Duodenal mucosa (tissue), 2 donors: ENCODE data around the gene NACC2.
"Not testable (repeated sequence)": the region's sequence is repeated elsewhere in the genome, so short reads cannot be mapped to it uniquely, and the experiment has no call there.

ENCODE experiments used
- H3K27ac ChIP-seq: one replicate; pipeline ENCODE4 v1.7.0; 2013; ENCODE audit warnings: low read depth, low read length
- H3K27me3 ChIP-seq, 2 donors: one replicate each; pipeline ENCODE4 v1.7.0; 2013; ENCODE audit warnings: low read length in 2 of 2, control low read depth in 1 of 2; ENCODE audit not compliant: insufficient read depth in 2 of 2, control insufficient read depth in 1 of 2
- H3K36me3 ChIP-seq, 2 donors: one replicate each; pipeline ENCODE4 v1.7.0; 2013; ENCODE audit warnings: low read length in 2 of 2, control low read depth in 1 of 2; ENCODE audit not compliant: insufficient read depth in 2 of 2, control insufficient read depth in 1 of 2
- H3K4me1 ChIP-seq, 2 donors: one replicate each; pipeline ENCODE4 v1.7.0; 2013; ENCODE audit warnings: low read length in 2 of 2, control low read depth in 1 of 2; ENCODE audit not compliant: insufficient read depth in 2 of 2, control insufficient read depth in 1 of 2
- H3K4me3 ChIP-seq, 2 donors: one replicate each; pipeline ENCODE4 v1.7.0; 2013; ENCODE audit warnings: low read length in 2 of 2, low read depth in 1 of 2
- H3K9ac ChIP-seq, 2 donors: one replicate each; pipeline ENCODE4 v1.7.0; 2013; ENCODE audit warnings: low read length in 2 of 2, low read depth in 1 of 2
- H3K9me3 ChIP-seq, 2 donors: one replicate each; pipeline ENCODE4 v1.7.0; 2013; ENCODE audit warnings: low read length in 2 of 2, control low read depth in 1 of 2; ENCODE audit not compliant: control insufficient read depth in 1 of 2

The NACC2 gene

GRCh38 chr9:136062657-136063439, 32.2 kb downstream of the NACC2 start:
- Histone ChIP-seq H3K4me3 (no peak overlapping the region), H3K9me3 (no peaks in the 10 kb centered on the region), H3K36me3 (peaks cover 0 to 6% of the 10 kb centered on the region in 2 donors), H3K27ac (no peak overlapping the region), H3K9ac (no peak overlapping the region), H3K4me1 (peaks cover 13% of the 10 kb centered on the region in 2 donors), H3K27me3 (no peaks in the 10 kb centered on the region)

- not testable (repeated sequence) for H3K9me3 ChIP-seq, H3K36me3 ChIP-seq, H3K27me3 ChIP-seq, H3K27ac ChIP-seq, H3K9ac ChIP-seq, H3K4me3 ChIP-seq
- H3K4me1 ChIP-seq, result peaks cover 13% of the 10 kb centered on the region in 2 donors
Observed at GRCh38 chr9:136061916-136062315, 33.2 kb downstream of the NACC2 start.

GRCh38 chr9:136061405-136061804, 33.7 kb downstream of the NACC2 start:
- Histone ChIP-seq H3K4me1 (peaks cover 13% of the 10 kb centered on the region in 2 donors), H3K9me3 (no peaks in the 10 kb centered on the region)

GRCh38 chr9:136060671-136061371, 34.3 kb downstream of the NACC2 start:
- H3K27me3 ChIP-seq, result no peaks in the 10 kb centered on the region
- no peak overlapping the region for H3K9ac ChIP-seq
- no peak overlapping the region for H3K4me3 ChIP-seq
- H3K27ac ChIP-seq, result no peak overlapping the region
- H3K36me3 ChIP-seq, result peaks cover 0 to 6% of the 10 kb centered on the region in 2 donors
- peaks cover 13% of the 10 kb centered on the region in 2 donors for H3K4me1 ChIP-seq
- no peaks in the 10 kb centered on the region for H3K9me3 ChIP-seq

More at GRCh38 chr9:136061405-136061804, 33.7 kb downstream of the NACC2 start:
- peaks cover 0 to 6% of the 10 kb centered on the region in 2 donors for H3K36me3 ChIP-seq
- H3K9ac ChIP-seq, result no peak overlapping the region
- no peaks in the 10 kb centered on the region for H3K27me3 ChIP-seq
- no peak overlapping the region for H3K4me3 ChIP-seq
- no peak overlapping the region for H3K27ac ChIP-seq

- Histone ChIP-seq H3K27ac (no peak overlapping the region), H3K4me1 (peaks cover 13% of the 10 kb centered on the region in 2 donors), H3K27me3 (no peaks in the 10 kb centered on the region), H3K9ac (no peak overlapping the region), H3K36me3 (peaks cover 0 to 6% of the 10 kb centered on the region in 2 donors), H3K4me3 (no peak overlapping the region), H3K9me3 (no peaks in the 10 kb centered on the region)
Observed at GRCh38 chr9:136059851-136060670, 35.0 kb downstream of the NACC2 start.

DNA sequence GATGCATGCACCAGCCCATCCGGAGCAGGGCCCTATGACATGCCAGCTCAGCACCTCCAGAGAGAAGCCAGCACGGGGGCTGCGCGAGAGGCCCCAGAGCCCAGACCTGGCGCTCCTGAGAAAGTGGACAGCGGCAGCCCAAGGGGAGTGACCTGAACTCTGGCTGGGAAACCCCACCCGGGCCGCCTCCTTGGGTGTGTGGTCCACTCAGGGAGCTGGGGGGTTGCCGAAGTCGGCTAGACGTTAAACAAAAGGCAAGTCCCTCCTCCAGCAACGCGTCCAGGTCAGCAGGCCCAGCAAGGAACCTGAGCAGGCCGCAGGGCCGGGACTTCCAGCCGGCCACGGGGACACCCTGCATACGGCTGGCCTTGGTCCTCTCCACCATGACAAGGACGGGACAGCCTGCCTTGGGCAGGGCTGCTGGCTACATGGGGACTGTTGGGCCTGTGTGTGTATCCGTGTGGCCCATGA, 35.7 kb downstream of the NACC2 start:
- Histone ChIP-seq H3K27me3 (no peaks in the 10 kb centered on the region), H3K4me1 (peaks cover 13 to 15% of the 10 kb centered on the region in 2 donors), H3K27ac (no peak overlapping the region), H3K36me3 (peaks cover 0 to 6% of the 10 kb centered on the region in 2 donors), H3K9me3 (no peaks in the 10 kb centered on the region), H3K4me3 (no peak overlapping the region), H3K9ac (no peak overlapping the region)

DNA sequence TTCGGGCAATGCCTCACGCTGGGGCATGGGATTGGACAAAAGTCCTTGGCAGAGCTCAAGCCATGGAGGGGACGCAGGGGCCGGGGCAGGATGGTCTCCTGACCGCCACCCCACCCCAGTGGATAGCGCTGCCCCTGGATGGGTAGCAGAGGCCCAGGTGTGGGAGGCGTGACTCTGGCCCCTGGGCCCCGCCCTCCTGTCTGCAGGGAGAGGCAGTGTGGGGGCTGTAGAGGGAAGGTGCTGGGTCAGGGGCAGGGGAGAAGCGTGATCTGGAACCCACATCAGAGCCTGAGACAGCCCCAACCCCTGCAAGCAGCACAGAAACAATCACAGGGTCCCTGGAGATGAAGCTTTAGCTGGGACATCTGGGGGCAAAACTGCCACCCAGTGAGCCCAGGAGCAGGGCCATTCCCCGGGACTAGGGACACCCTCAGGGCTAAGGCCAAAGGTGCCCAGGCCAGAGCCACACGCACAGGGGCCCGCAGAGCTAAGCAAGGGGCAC, 36.2 kb downstream of the NACC2 start:
- Histone ChIP-seq H3K36me3 (peaks cover 0 to 6% of the 10 kb centered on the region in 2 donors), H3K4me1 (peaks cover 16 to 20% of the 10 kb centered on the region in 2 donors), H3K4me3 (no peak overlapping the region), H3K9me3 (no peaks in the 10 kb centered on the region), H3K27me3 (no peaks in the 10 kb centered on the region), H3K27ac (no peak overlapping the region), H3K9ac (no peak overlapping the region)

GRCh38 chr9:136058084-136058483, 37.0 kb downstream of the NACC2 start:
- Histone ChIP-seq H3K9ac (no peak overlapping the region), H3K9me3 (no peaks in the 10 kb centered on the region), H3K4me1 (peaks cover 22 to 27% of the 10 kb centered on the region in 2 donors), H3K27ac (no peak overlapping the region), H3K27me3 (no peaks in the 10 kb centered on the region), H3K36me3 (peaks cover 0 to 6% of the 10 kb centered on the region in 2 donors), H3K4me3 (no peak overlapping the region)

DNA sequence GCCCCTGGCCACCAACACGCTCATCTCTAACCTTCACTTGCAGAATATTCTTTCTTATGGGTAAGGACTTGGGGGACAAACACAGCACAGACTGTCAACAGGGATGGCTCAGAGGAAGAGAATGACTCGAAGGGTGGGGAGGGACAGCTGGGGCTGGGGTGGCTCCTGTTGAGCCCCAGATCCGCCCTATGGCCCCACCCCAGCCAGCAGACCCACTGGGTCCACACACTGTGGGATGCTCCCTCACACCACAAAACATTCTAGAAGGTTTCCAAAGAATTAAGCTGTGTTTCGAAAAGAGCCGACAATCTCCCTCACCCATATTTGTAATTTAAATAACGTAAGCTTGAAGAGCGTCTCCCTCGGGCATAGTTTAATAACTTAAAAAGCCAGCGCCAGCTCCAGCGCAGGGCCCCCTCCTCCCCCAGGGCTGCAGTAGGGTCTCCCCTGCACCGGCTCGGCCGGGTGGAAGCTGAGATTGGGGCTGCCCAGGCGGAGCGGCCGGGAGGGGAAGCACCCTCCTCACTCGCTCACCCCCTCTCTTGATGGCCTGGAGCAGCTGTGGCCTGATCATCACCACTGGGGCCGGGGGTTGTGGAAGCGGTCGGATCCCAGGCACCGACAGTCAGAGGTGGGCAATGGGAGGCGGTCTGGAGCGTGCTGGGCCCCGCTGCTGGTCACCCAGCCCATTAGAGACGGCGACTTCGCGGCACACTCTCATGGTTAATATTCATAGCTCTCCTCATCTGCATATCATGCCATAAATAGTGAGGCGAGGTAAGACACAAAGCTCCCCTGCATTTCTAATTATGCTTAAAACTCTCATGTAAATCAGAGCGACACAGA, 37.6 kb downstream of the NACC2 start:
- Histone ChIP-seq H3K4me1 (peaks cover 28 to 34% of the 10 kb centered on the region in 2 donors), H3K9ac (no peak overlapping the region), H3K27me3 (no peaks in the 10 kb centered on the region), H3K4me3 (no peak overlapping the region), H3K9me3 (no peaks in the 10 kb centered on the region), H3K36me3 (peaks cover 0 to 2% of the 10 kb centered on the region in 2 donors), H3K27ac (no peak overlapping the region)
